WI38 (cell line): Measurements from ENCODE around the gene XRRA1.
A peak's percentile ranks its signal among the peaks of the same experiment; 100 is the strongest.

Experiments
- H3K4me3 ChIP-seq: 2 replicates; pipeline ENCODE4 v1.5.1; 2011; ENCODE audit warnings: low read depth, mild to moderate bottlenecking, control low read depth, low read length
- TF ChIP-seq, protein P1 (sequence below): IDR thresholded peaks from 2 replicates; pipeline ENCODE4 v1.5.1; 2012; ENCODE audit warnings: low read depth, mild to moderate bottlenecking, control low read depth, low read length

The XRRA1 gene

DNA sequence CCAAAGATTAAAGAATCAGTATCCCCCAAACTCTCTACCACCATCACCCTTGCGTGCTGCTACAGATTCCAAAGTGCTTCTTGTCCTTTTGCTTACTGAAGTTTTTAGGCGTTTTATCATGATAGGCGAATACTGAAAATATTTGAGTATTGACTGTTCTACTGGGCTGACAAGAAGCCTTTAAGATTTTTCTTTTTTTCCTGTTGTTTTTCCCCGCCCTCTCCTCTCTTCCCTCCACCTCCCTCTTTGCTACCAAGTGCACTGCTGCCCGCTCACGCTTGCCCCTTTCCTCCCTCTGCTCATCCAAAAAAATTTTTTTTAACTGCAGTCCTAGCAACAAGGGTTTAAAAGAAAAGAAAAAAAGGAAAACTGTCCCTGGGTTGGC lies 854 bp upstream of the XRRA1 start:
- peak overlapping the region; percentile 97 for H3K4me3 ChIP-seq

DNA sequence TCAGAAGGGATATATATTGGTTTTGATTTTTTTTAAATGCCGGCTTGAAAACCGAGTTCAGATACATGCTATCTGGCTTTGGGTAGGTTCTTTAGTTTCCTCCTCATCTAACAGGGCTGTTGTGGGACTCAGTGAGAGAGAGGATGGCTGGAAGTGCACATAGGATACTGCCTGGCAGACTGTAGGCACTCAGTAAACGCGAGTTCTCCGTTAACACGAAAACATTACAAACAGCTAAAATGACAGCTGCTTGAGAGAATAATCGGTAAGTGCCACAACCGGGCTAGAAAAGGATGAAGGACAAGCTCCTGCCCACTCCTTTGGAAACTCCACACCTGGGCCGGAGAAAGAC lies 369 bp downstream of the XRRA1 start:
- TF ChIP-seq, protein P1, sequence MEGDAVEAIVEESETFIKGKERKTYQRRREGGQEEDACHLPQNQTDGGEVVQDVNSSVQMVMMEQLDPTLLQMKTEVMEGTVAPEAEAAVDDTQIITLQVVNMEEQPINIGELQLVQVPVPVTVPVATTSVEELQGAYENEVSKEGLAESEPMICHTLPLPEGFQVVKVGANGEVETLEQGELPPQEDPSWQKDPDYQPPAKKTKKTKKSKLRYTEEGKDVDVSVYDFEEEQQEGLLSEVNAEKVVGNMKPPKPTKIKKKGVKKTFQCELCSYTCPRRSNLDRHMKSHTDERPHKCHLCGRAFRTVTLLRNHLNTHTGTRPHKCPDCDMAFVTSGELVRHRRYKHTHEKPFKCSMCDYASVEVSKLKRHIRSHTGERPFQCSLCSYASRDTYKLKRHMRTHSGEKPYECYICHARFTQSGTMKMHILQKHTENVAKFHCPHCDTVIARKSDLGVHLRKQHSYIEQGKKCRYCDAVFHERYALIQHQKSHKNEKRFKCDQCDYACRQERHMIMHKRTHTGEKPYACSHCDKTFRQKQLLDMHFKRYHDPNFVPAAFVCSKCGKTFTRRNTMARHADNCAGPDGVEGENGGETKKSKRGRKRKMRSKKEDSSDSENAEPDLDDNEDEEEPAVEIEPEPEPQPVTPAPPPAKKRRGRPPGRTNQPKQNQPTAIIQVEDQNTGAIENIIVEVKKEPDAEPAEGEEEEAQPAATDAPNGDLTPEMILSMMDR = no peak
- H3K4me3 ChIP-seq = peak overlapping the region; percentile 97

More for the DNA sequence above, 854 bp upstream of the XRRA1 start:
- TF ChIP-seq, protein P1 = no peak

DNA sequence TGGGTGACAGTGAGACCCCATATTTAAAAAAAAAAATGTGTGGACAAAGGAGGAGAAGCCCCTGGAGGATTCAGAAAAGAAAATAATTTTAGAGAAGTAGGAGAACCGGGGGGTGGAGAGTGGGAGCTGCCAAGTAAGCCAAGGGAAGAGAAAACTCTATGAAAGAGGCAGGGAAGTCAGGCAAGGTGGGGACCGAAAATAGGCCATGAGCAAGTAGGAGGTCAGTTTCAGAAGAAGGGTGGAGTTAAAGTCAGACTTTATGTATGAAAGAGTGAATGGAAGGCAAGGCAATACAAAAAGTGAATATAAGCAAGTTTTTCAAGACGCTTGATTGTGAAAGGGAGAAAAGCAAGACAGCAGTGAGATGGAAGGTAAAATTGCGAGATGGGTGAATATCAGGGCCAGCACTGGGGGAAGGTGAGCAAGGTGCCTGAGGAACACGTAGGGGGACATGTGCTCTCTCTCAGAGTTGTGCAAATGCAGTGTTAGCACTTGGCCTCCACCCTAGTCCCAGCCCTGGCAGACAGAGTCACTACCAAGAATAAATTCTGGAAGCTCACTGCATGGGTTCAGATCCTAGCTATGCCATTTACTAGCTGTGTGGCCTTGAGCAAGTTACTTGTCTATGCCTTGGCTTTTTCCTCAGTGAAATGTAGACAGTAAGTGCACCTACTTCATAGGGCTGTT lies 6.7 kb downstream of the XRRA1 start:
- H3K4me3 ChIP-seq = no peak overlapping the region

DNA sequence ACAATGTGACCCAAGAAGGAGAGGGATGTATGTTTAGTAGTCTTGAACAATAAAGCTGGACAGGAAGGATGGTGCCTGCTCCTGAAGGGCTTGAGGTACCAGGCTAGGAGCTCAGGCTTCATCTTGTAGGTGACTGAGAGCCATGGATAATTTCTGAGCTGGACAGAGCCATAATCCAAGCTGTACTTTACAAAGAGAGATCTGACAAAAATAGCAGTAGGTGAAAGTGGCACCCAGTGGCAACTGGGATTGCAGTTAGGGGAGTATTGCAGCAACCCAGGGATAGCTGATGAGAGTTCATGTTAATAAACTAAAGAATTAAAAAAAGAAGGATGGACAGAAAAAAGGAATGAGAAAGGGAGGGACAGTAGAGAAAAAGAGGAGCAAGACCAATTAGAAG lies 7.4 kb downstream of the XRRA1 start:
- no peak overlapping the region for H3K4me3 ChIP-seq
- TF ChIP-seq, protein P1 = no peak

More for the DNA sequence above, 6.7 kb downstream of the XRRA1 start:
- TF ChIP-seq, protein P1 = no peak

DNA sequence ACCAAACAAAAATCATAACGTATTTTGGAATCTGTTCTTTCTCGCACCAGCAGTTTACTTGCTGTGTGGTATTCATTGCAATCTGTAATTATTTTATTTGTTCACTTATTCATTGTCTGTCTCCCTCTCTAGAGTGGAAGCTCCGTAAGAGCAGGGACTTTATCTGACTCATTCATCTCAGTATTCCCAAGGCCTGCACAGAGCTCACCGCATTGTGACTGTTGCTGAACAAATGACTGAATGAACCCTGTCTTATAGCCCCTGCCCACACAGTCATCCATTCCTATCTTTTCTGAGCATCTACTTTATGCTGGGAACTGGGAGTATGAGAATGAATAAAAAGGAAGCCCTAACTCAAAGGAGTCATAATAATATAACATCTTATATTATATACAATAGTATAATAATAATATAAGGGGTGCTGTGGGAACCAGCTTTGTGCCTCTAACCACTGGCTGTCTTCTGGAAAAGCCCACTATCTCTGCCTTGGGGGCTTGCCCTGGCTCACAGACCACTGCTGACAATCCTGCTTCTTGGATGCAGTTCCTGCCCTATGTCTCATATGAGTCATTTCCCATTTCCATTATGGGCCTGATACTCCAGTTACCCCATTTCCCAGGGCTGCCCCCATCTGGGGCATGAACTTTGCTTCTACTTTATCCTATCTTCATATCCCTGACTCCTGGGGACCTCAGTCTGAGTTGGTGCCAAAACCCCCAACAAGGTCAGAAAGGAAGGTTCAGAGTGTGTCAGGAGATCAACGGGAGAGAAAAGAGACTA lies 11.0 kb downstream of the XRRA1 start:
- H3K4me3 ChIP-seq = no peak overlapping the region
- TF ChIP-seq, protein P1 = no peak

DNA sequence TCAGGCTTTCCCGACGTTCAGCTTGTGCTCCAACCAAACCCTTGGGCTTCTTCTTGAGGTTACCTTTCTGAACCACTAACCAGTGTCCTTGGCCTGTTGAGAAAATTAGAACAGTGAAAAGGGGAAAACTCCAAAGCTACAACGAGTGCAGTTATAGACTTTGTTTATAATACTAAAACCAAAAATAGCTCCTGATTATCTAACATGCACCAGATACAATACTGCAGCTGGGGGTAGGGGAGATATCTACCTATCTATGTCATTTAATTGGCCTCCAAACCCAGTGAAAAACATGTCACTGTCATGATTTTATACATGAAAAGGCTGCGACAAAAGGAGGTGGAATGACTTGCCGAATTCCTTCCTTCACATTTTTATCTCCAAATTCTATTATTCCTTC lies 11.9 kb downstream of the XRRA1 start:
- TF ChIP-seq, protein P1 = no peak
- H3K4me3 ChIP-seq = no peak overlapping the region

DNA sequence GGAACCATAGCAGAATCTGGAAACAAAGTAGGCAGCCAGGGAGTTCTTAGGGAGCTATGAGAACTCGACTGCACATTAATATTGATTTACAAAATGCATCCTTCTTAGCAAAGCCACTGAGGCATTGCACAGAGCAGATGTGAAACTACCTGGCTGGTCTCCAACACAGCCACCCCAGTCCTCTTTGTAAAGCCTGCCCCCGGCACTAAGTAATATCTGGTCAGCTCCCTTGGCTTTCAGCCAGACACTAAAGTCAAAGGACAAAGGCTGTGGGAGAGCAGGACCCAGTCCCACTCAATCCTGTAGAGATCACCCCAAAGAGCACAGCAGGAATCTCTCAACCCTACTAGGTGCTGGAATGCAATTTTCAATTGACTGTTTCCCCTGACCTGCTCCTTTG lies 12.8 kb downstream of the XRRA1 start:
- TF ChIP-seq, protein P1 = no peak
- H3K4me3 ChIP-seq = no peak overlapping the region
